ENCODE measurements around the gene UBE2Q1.

UBE2Q1 gene

DNA sequence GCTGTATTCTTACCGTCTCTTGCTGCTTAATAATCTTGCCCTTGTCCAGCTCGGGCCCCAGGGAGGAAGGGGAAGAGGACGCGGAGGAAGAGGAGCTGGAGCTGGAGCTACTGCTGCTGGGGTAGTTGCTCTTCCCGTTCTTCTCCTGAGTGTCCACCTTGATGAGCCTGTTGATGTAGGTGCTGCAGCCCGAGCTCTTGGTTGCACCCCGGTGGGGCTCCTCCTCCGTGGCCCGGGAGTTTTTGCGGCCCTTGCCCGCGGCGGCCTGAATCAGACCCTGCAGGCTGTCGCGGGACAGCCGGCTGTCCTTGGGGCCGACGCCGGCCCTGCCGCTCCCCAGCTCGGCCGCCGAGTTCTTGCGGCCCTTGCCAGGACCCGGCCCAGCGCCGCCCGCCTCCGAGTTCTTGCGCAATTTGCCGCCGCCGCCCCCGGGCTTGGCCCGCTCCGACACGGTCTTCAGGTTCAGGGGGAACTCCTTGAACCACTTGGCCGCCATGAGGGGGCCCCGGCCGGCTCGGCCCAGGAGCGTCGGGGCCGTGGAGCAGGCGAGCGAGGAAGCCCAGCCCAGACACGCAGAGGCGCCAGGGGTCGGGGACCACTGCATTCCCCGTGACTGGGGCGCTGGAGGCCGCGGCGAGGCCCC is 56.9 kb downstream of the UBE2Q1 start:
- FAIRE-seq = no peak

DNA sequence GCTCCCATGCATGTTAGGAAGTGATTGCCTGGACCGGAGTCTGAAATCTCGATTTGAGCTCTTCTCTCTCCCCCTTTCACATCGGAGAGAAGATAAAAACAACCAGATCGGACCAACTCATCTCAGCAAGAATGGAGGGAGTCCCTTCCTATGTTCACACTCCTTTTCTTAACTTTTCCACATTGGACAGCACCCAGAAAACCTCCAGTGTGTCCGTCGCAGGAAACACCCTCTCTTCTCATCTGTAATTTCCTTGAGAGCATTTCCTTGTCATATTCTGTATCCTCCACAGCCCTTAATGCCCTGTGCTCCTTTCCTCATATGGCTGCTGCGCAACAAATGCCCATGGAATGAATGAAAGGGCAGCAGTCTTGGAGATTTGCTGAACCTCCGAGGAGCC is 57.9 kb downstream of the UBE2Q1 start:
- FAIRE-seq = no peak

DNA sequence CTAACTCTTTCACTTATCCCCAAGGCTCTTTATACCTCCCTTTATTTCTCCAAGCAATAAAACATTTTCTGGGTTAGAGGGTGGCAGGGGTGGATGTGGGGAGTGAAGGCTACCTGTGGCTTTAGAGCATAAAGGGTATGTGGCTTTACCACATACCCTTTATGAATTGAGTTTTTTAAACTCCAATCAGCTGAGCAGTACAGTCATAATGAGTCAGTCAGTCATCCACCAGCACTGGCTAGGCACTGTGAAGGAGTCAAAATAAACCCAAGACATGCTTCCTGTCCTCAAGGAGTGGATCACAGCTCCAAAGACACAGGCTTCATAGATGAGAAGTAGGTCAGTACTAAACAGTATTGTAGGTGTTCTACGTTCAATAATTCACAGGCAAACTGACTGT is 59.0 kb downstream of the UBE2Q1 start:
- no peak for FAIRE-seq
